HG03095 (cell line): ENCODE data around the gene MAGEA9B.
"Not testable (repeated sequence)": the region's sequence is repeated elsewhere in the genome, so short reads cannot be mapped to it uniquely, and the experiment has no call there.

ENCODE experiments used
- ATAC-seq: cut with Tn5 transposase; IDR thresholded peaks from one replicate; pipeline ENCODE4 v1.9.1; 2021; ENCODE audit warnings: moderate library complexity; ENCODE audit not compliant: unreplicated experiment

Gene MAGEA9B, protein sequence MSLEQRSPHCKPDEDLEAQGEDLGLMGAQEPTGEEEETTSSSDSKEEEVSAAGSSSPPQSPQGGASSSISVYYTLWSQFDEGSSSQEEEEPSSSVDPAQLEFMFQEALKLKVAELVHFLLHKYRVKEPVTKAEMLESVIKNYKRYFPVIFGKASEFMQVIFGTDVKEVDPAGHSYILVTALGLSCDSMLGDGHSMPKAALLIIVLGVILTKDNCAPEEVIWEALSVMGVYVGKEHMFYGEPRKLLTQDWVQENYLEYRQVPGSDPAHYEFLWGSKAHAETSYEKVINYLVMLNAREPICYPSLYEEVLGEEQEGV

DNA sequence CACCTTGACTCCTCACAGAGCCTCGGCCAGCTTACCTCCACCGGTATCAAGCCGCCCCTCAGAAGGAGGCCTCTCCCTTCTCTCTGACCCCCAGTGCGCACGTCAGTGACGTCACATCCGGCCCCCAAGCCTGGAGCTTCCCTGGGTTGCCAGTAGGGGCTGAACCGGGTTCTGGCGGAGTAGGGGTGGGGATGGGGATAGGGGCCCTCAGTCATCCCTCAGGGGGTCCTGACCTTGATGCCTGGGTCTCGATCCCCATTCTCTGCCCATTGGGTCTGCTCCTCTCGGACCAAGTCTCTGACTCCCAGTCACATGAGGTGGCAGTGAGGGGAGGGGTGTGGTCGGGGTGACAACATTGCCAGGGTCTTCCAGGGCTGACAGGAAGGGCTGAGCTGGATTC is at the start of gene MAGEA9B:
Gene MAGEA9B, minus strand, starts transcription at position 101 of the 400 bp plus-strand sequence. CDS start 4,280 bp downstream, outside the sequence.
- not testable (repeated sequence) for ATAC-seq

GRCh38 chrX:149633511-149633910 is 46.3 kb upstream of the MAGEA9B start:
- no peak for ATAC-seq

DNA sequence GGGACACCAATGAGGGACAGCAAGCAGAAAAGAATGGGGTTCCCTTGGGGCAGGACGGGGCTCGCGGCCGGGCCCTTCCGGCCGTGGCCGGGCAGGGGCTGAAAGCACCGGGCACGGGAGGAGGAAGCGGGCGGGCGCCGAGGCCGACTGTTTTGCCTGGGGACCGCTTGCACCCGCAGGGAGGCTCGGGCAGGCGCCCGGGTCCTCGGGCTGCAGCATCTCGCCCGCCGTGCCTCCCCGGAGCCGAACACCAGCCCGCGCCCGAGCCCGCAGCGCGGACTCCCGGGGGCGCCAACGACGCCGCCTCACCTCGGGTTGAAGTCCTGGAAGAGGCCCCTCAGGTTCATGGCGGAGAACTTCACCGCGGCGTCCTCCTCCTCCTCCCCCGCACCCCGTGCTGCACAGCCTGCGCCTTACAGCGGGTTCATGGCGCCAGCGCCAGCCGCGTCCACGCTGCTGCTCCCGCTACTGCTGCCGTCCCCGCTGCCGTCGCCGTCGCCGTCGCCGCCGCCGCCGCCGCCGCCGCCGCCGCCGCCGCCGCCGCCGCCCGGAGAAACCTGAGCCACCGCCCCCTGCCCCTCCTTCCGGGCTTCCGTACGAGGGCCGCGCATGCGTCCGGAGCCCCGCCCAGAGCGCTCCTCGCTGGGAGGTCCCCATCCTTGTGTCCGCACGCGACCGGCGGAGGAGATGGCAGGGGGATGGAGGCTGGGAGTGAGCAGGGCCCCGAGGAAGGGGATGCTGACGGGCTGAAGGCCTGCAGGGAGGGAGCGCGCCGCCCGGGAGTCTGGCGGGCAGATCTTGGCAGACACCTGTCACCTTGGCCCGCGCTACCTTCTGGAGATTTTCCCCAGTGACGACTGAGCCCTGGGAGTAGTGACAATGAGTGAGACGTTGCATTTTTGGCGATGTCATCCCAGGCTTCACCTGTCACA is 44.2 kb upstream of the MAGEA9B start, which contains the start of gene TMEM185A:
Gene TMEM185A, minus strand, starts transcription at position 559 of the 932 bp plus-strand sequence. Its CDS starts 212 bp downstream, at position 347.
- peak; percentile 89 for ATAC-seq

DNA sequence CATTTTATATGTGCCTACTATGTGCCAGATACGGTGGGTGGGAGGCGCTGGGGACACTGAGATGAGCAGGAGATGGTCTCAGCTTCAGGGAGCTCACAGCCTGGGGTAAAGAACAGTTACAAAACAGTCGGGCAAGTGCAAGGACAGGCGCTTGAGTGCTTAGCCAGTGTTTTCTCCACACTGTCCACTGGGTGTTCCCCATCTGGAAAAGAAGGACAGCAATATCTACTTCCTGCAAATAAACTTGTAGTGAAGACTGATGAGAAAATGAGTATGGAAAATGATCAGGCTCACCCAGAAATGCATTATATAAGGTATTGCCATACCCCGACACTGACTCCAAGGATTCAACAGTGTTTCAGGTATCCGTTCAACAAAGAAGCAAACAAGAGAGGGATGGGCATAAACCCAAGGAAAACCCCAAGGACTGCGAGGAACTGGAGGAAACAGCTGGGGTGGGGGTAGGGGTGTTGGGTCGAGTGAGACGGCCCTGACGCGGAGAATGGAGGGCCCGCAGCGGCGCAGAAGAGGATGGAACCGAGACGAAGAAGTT is 43.5 kb upstream of the MAGEA9B start:
- ATAC-seq = no peak

DNA sequence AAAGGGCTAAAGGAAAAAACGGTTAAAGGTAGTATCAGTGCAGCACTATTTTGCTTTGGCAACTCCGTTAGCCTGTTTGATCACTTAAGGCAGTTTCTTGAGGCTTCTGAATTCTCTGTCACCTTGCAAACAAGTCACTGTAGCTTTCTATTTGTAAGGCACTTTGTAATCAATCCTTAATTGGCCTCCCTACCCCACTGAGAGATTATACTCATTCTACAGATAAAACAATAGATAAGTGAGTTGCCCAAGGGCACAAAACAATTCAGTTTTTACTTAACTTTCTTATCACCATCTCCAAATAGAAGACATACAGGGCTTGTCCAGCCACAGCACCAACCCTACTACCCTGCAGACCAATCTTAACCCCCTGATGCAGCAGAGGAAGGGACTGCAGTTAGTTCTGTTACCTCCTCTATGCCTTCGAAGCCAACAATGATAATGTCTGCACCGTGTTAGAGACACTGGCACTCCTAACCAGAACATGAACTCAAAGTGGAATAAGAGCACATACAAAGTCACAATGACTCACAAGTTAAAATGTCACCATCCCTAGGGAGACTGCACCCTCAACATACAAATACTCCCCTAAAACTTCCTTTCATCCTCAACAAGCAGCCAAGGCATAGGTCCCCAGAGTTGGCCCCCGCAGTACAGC is 42.6 kb upstream of the MAGEA9B start:
- ATAC-seq = no peak

DNA sequence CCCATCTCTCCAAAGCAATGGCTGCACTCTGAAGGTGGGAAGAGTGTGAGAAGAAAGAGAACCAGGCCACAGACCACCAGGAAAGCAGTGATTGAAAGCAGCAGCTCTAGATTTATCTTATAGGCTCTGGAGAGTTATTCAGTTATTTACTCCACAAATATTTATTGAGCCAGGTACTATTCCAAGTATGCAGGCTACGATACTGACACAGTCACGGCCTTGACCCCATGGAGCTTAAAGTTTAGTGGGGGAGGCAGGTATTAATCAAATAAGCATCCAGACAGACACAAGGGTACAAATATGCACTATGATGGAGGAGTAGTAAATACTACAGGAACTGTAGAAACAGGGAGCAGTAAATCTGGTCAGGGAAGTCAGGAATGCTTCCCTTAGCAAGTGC is 41.5 kb upstream of the MAGEA9B start:
- ATAC-seq = no peak

DNA sequence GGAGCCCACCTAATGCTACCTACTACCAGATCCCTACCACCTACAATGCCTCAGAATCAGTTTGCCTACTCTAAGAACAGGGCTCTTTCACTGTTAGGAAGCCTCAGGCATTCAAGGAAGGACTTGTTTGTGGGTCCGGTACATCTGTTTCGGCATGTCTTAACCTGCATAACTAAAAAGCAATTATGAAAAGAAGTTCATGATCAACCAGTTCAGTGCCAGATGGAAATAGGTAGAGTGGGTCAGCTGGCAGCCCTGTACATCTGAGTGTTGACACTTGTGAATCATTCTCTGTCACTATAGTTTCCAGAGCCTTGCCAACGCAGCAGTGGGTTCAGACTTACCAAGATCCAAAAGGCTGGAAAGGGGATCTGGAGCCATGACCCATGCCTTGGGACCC is 41.0 kb upstream of the MAGEA9B start:
- ATAC-seq = no peak

DNA sequence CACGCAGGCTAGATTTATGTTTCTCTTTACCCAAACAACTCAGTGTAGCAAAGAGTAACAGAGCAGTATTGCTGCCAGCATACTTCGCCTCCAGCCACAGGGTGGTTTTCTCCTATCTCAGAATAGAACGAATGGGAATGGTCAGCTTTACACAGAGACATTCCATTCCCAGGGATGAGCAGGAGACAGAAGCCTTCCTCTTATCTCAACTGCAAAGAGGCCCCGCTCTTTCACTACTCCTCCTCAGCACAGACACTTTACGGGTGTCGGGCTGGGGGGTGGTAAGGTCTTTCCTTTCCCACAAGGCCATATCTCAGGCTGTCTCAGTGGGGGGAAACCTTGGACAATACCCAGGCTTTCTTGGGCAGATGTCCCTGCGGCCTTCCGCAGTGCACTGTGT is 39.6 kb upstream of the MAGEA9B start:
- ATAC-seq = not testable (repeated sequence)

- not testable (repeated sequence) for ATAC-seq
These were observed 32.4 kb upstream of the MAGEA9B start for GRCh38 chrX:149619662-149620061.

DNA sequence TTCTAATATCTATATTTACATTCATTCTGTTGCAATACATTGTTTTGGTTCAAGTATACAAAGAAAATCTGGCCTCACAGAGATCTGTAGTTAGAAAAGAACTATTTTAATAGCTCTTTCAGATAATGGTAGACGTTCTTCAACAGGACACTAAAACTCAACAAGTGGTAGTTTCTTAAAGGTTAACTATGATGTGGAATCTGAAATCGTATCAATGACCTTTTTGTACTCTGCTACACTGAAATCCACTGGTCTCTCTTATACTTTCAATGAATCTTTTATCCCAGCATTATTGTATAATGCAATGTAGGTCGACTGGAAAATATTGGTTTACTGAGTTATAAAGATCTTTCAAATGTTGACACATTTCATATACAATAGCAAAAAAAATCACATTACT is 31.6 kb upstream of the MAGEA9B start:
- ATAC-seq = no peak

GRCh38 chrX:149611623-149612175 is 24.4 kb upstream of the MAGEA9B start:
- ATAC-seq = no peak

DNA sequence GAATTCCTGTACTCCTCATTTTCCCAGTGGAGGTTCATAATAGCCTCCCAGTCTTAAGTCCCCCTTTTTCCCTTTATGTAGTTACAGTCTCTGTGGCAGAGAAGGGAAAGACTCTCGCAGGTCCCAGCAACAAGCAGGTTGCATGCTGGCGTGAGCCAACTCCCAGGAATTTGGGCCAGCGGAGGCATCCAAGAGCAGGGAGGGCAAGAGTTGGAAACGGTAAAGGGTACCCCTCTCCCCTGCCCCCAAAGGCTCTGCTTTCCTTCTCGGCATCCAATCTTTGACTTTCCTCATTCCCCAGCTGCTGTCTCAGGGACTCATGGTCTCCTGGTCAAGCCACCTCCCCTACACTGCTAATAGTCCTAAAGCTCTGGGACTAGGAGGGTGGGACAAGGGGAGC is 23.3 kb upstream of the MAGEA9B start:
- no peak for ATAC-seq

- no peak for ATAC-seq
These were observed 20.4 kb upstream of the MAGEA9B start for GRCh38 chrX:149607699-149608098.

DNA sequence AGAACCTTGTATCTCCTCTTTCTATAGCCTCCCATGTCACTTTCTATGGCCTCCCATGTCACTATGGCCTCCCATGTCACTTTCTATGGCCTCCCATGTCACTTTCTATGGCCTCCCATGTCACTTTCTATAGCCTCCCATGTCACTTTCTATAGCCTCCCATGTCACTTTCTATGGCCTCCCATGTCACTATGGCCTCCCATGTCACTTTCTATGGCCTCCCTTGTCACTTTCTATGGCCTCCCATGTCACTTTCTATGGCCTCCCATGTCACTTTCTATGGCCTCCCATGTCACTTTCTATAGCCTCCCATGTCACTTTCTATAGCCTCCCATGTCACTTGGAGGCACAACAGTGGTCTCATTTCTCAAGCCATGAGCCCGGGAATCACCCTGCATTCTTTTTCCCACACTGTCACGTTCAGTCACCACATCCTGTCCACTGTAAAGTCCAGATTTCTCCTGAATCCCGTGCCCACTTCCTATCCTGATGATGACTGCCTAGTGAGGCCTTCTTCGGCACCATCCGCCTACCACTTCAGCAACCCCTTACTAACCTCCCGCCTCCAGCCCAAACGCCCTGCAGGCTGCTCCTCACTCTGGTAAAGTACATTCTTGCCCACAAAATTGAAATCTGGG is 18.1 kb upstream of the MAGEA9B start:
- ATAC-seq = not testable (repeated sequence)

- not testable (repeated sequence) for ATAC-seq
These were observed 11.3 kb upstream of the MAGEA9B start for GRCh38 chrX:149598603-149599002.

GRCh38 chrX:149595943-149596342 is 8.7 kb upstream of the MAGEA9B start:
- ATAC-seq = not testable (repeated sequence)

- ATAC-seq = not testable (repeated sequence)
These were observed 8.0 kb upstream of the MAGEA9B start, which contains the start of gene HSFX2 for GRCh38 chrX:149595214-149595613. Gene HSFX2 (minus strand): TSS chrX:149595314. CDS start chrX:149594700, 614 bp downstream.

DNA sequence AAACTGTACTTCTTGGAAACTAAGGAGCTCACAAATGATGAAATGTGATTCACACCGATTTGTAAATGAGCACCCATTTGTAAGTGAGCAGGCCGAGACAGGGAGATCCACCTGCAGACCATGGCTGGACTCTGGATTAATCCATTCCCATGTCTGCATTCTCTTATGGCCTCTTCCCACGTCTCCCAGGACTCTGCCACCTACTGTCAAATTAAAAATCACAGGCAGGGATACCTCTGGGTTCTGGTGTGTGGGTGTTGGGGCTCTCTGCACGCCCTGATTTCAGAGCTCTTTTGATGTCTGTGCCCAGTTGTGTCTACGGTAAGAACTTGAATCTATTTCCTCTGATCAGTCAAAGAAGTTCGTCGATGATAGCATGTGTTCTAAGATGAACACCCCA is 3.7 kb upstream of the MAGEA9B start:
- ATAC-seq = not testable (repeated sequence)

GRCh38 chrX:149585631-149586030 is 1.6 kb downstream of the MAGEA9B start:
- ATAC-seq = not testable (repeated sequence)

DNA sequence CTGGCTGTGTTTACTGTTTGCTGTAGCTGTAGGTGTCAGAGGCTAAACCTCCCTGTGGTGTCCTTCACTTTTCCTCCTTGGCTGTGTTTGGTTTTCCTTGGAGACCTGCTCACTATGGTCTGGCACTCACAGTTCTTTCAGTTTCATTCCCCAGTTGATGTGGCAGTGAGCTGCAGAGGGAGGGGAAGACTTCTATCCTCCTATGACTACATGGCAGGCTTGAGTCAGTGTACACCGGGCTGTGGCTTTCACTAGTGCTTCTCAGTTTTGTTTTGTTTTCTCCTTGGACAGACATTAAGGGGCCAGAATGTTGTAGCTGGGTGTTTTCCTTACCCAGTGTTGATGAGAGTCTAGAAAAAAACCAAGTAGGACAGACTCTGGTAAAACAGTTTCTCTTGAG is 13.8 kb downstream of the MAGEA9B start:
- ATAC-seq = peak; percentile 99
